OCI-LY1 (cell line): ENCODE data around the gene TBC1D4.
"Not testable (repeated sequence)": the region's sequence is repeated elsewhere in the genome, so short reads cannot be mapped to it uniquely, and the experiment has no call there.

Experiments used
- H2AFZ ChIP-seq: fragments of 200-600 bp; sonication (generic), shearing (Covaris generic); 2 replicates; pipeline ENCODE4 v1.6.0; 2014; ENCODE audit warnings: antibody characterized with exemption, mild to moderate bottlenecking, low read length
- H3F3A ChIP-seq: fragments of 200-600 bp; sonication (generic), shearing (Covaris generic); 2 replicates; pipeline ENCODE4 v1.6.0; 2014; ENCODE audit warnings: mild to moderate bottlenecking, antibody characterized with exemption, low read length, moderate library complexity; ENCODE audit not compliant: insufficient read depth
- H3K27ac ChIP-seq: fragments of 200-600 bp; sonication (generic); 2 replicates; pipeline ENCODE4 v1.5.1; 2014; ENCODE audit warnings: low read length, mixed run types, mild to moderate bottlenecking, low read depth; ENCODE audit not compliant: poor library complexity, severe bottlenecking
- H3K27me3 ChIP-seq: fragments of 200-600 bp; sonication (generic); 2 replicates; pipeline ENCODE4 v1.6.0; 2014; ENCODE audit warnings: antibody characterized with exemption, mild to moderate bottlenecking, low read length, moderate library complexity; ENCODE audit not compliant: insufficient read depth
- H3K36me3 ChIP-seq: fragments of 200-600 bp; sonication (generic); 2 replicates; pipeline ENCODE4 v1.6.1; 2014; ENCODE audit warnings: mild to moderate bottlenecking, antibody characterized with exemption, low read length, moderate library complexity, mixed read lengths; ENCODE audit not compliant: insufficient read depth
- H3K4me1 ChIP-seq: fragments of 200-600 bp; sonication (generic); 2 replicates; pipeline ENCODE4 v1.5.1; 2014; ENCODE audit warnings: mild to moderate bottlenecking, low read length, moderate library complexity; ENCODE audit not compliant: insufficient read depth, severe bottlenecking
- H3K4me2 ChIP-seq: fragments of 200-600 bp; sonication (generic), shearing (Covaris generic); 2 replicates; pipeline ENCODE4 v1.6.1; 2014; ENCODE audit warnings: low read length
- H3K4me3 ChIP-seq: fragments of 200-600 bp; sonication (generic); 2 replicates; pipeline ENCODE4 v1.5.1; 2014; ENCODE audit warnings: low read length, low read depth, mild to moderate bottlenecking, mixed read lengths; ENCODE audit not compliant: poor library complexity, severe bottlenecking
- H3K79me2 ChIP-seq: fragments of 200-600 bp; shearing (Covaris generic); 2 replicates; pipeline ENCODE4 v1.6.1; 2016; ENCODE audit warnings: mixed run types, low read length, mixed read lengths; ENCODE audit not compliant: insufficient read depth
- H3K9ac ChIP-seq: fragments of 200-600 bp; sonication (generic), shearing (Covaris generic); 2 replicates; pipeline ENCODE4 v1.6.1; 2014; ENCODE audit warnings: mild to moderate bottlenecking, low read length, mixed read lengths
- H3K9me2 ChIP-seq: fragments of 200-600 bp; sonication (generic), shearing (Covaris generic); 2 replicates; pipeline ENCODE4 v1.6.1; 2014; ENCODE audit warnings: low read depth, mild to moderate bottlenecking, low read length, mixed read lengths
- H3K9me3 ChIP-seq: fragments of 200-600 bp; shearing (Covaris generic); 2 replicates; pipeline ENCODE4 v1.6.1; 2014; ENCODE audit warnings: low read length, mixed read lengths
- H4K20me1 ChIP-seq: fragments of 200-600 bp; sonication (generic), shearing (Covaris generic); 2 replicates; pipeline ENCODE4 v1.6.0; 2016; ENCODE audit warnings: mild to moderate bottlenecking, low read length; ENCODE audit not compliant: insufficient read depth
- CTCF ChIP-seq: fragments of 200-600 bp; sonication (generic), shearing (Covaris generic); IDR thresholded peaks from 2 replicates; pipeline ENCODE4 v1.5.1; 2017; ENCODE audit warnings: mild to moderate bottlenecking, antibody characterized with exemption, low read length, moderate library complexity, mixed read lengths
- EZH2 ChIP-seq: fragments of 200-600 bp; sonication (generic), shearing (Covaris generic); IDR thresholded peaks from 2 replicates; pipeline ENCODE4 v1.8.0; 2017; ENCODE audit warnings: borderline replicate concordance, mixed run types, mild to moderate bottlenecking, antibody characterized with exemption, low read length, moderate library complexity, mixed read lengths

TBC1D4 gene

GRCh38 chr13:75437582-75438318 lies 44.2 kb downstream of the TBC1D4 start:
- Histone ChIP-seq H3K4me1 (no peaks in the 10 kb centered on the region), H3K36me3 (no peaks in the 10 kb centered on the region), H3K27ac (no peak overlapping the region), H3F3A (no peaks in the 10 kb centered on the region), H3K4me2 (no peak overlapping the region), H3K4me3 (no peak overlapping the region), H2AFZ (no peak overlapping the region), H3K27me3 (peaks cover 6% of the 10 kb centered on the region), H3K9ac (no peak overlapping the region; the same call in 1 of the 2 replicates), H3K9me3 (no peaks in the 10 kb centered on the region), H4K20me1 (no peaks in the 10 kb centered on the region), H3K79me2 (no peaks in the 10 kb centered on the region), H3K9me2 (no peaks in the 10 kb centered on the region)
- TF ChIP-seq CTCF, result no peak
- no peak for TF ChIP-seq EZH2

GRCh38 chr13:75434126-75434525 lies 47.8 kb downstream of the TBC1D4 start:
- H3K27me3 ChIP-seq, H3F3A ChIP-seq, H3K9me2 ChIP-seq, H3K4me2 ChIP-seq, H3K9ac ChIP-seq, H3K27ac ChIP-seq, H3K4me1 ChIP-seq, H3K9me3 ChIP-seq, H3K79me2 ChIP-seq, H4K20me1 ChIP-seq, H3K36me3 ChIP-seq, H3K4me3 ChIP-seq, H2AFZ ChIP-seq: not testable (repeated sequence)

- H3K9me2 ChIP-seq, result no peaks in the 10 kb centered on the region
- no peak overlapping the region for H3K4me2 ChIP-seq
- H3K9me3 ChIP-seq, result no peaks in the 10 kb centered on the region
- no peaks in the 10 kb centered on the region for H4K20me1 ChIP-seq
- H3K79me2 ChIP-seq, result no peaks in the 10 kb centered on the region
- no peaks in the 10 kb centered on the region for H3F3A ChIP-seq
- no peak overlapping the region for H3K4me3 ChIP-seq
- TF ChIP-seq CTCF (no peak), EZH2 (no peak)
- no peak overlapping the region for H3K9ac ChIP-seq
- H3K4me1 ChIP-seq, result no peaks in the 10 kb centered on the region
- H2AFZ ChIP-seq, result no peak overlapping the region
- no peaks in the 10 kb centered on the region for H3K36me3 ChIP-seq
- H3K27me3 ChIP-seq, result peaks cover under 1% of the 10 kb centered on the region; the same call in 1 of the 2 replicates
- no peak overlapping the region for H3K27ac ChIP-seq
These were observed 49.1 kb downstream of the TBC1D4 start for GRCh38 chr13:75432811-75433244.

- TF ChIP-seq CTCF (no peak), EZH2 (no peak)
- H3K27ac ChIP-seq, result no peak overlapping the region
These were observed 49.9 kb downstream of the TBC1D4 start for GRCh38 chr13:75432045-75432444.

More at GRCh38 chr13:75432045-75432444, 49.9 kb downstream of the TBC1D4 start:
- no peaks in the 10 kb centered on the region for H4K20me1 ChIP-seq
- H3F3A ChIP-seq, result no peaks in the 10 kb centered on the region
- H3K36me3 ChIP-seq, result no peaks in the 10 kb centered on the region
- H3K9ac ChIP-seq, result no peak overlapping the region
- no peaks in the 10 kb centered on the region for H3K4me1 ChIP-seq
- H3K9me3 ChIP-seq, result no peaks in the 10 kb centered on the region
- H2AFZ ChIP-seq, result no peak overlapping the region
- no peaks in the 10 kb centered on the region; the same call in 1 of the 2 replicates for H3K27me3 ChIP-seq
- no peaks in the 10 kb centered on the region for H3K79me2 ChIP-seq
- H3K9me2 ChIP-seq, result no peaks in the 10 kb centered on the region
- H3K4me2 ChIP-seq, result no peak overlapping the region
- H3K4me3 ChIP-seq, result no peak overlapping the region
